Subcutaneous abdominal adipose tissue (tissue), 5 donors: ENCODE measurements around the gene FTCDNL1.

Experiments used
- H3K27ac ChIP-seq: one replicate; pipeline ENCODE4 v1.7.0; 2013; ENCODE audit warnings: low read depth, mild to moderate bottlenecking, inconsistent platforms, low read length, moderate library complexity
- H3K27me3 ChIP-seq, 5 donors: one replicate each; pipeline ENCODE4 v1.7.0; 2013; ENCODE audit warnings: low read length in 5 of 5, inconsistent platforms in 1 of 5; ENCODE audit not compliant: control insufficient read depth in 5 of 5, insufficient read depth in 4 of 5
- H3K36me3 ChIP-seq, 5 donors: one replicate each; pipeline ENCODE4 v1.7.0; 2013; ENCODE audit warnings: low read length in 5 of 5; ENCODE audit not compliant: control insufficient read depth in 5 of 5, insufficient read depth in 5 of 5
- H3K4me1 ChIP-seq, 5 donors: one replicate each; pipeline ENCODE4 v1.7.0; 2013; ENCODE audit warnings: low read length in 5 of 5, mild to moderate bottlenecking in 3 of 5, moderate library complexity in 1 of 5; ENCODE audit not compliant: control insufficient read depth in 5 of 5, insufficient read depth in 5 of 5
- H3K4me3 ChIP-seq, 5 donors: one replicate each; pipeline ENCODE4 v1.7.0; 2013; ENCODE audit warnings: low read length in 5 of 5, low read depth in 1 of 5
- H3K9ac ChIP-seq, 5 donors: one replicate each; pipeline ENCODE4 v1.7.0; 2013; ENCODE audit warnings: low read length in 5 of 5, mild to moderate bottlenecking in 4 of 5, moderate library complexity in 3 of 5
- H3K9me3 ChIP-seq, 5 donors: one replicate each; pipeline ENCODE4 v1.7.0; 2013; ENCODE audit warnings: low read length in 5 of 5; ENCODE audit not compliant: control insufficient read depth in 5 of 5
- donor health status: healthy.
- donor health status: healthy.
- donor health status: healthy.
- donor health status: healthy.
- donor health status: healthy.

Gene FTCDNL1

DNA sequence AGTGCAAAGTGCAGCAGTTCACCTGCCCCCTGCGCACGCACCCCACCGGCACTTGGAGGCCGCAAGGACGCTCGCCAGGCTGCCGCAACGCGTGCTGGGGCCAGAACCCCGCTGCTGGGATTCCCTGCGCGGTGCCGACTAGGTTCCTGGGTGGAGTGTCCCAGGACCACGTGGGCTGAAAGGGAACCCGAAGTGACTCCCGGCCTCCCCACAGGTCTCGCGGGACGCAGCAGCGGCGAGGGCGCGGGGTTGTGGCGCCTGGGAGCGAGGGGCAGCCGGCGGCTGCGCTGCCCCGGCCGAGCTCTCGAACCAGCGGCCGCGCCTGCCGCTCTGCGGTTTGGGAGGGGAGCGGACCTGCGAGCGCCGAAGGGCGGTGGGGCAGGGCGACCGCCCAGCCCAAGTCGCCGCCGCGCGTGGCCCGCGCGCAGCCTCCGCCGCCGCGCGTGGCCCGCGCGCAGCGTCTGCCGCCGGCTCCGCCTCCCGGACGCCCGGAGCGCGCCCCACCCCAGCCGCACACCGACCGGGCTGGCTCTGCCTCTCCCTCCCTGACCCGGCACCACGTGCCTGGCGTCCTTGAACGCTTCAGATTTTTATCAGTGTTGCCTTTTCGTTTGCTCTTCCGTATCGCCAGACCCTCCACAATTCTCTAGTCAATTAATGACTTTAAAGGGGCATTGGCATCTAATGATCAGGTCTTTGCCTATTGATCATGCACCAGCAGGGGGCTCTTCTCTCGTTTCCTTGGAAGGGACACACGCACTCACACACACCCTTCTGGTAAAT, at the start of gene FTCDNL1:
TSS of gene FTCDNL1 (minus strand) at position 475 of the 783 bp plus-strand sequence. CDS start 2,230 bp downstream, outside the sequence.
- Histone ChIP-seq H3K9ac (peak within 1 kb of the TSS in 4 of 5 donors; percentile 57 to 79 (median 68)), H3K27me3 (no peaks in the 10 kb centered on the region), H3K27ac (peak within 1 kb of the TSS; percentile 77), H3K4me3 (peak within 1 kb of the TSS; percentile 67 to 88 (median 78)), H3K36me3 (no peaks in the 10 kb centered on the region), H3K9me3 (no peaks in the 10 kb centered on the region), H3K4me1 (peaks cover 3 to 14% (median 6%) of the 10 kb centered on the region in 5 donors)

DNA sequence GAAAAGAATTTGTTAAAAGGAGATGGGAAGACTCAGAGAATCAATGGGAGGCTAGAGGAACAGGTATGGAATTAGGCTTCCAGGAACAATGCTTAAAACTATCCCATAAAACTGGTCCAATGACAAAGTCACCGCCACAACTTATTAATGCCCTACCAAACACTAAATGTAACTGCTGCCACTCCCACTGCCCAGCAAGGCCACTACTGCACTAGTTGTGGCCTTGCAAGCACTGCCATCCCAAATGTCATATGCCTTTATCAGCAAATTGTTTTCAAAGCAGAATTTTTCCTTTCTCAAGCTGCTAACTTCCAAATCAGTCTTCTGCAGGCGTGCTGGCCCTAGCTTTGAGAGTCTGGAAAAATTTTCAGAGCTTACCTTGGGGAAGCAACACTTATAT, 45.6 kb upstream of the FTCDNL1 start:
- H3K9ac ChIP-seq, result no peak overlapping the region
- H3K27ac ChIP-seq, result no peak overlapping the region
- no peaks in the 10 kb centered on the region for H3K4me1 ChIP-seq
- no peaks in the 10 kb centered on the region for H3K27me3 ChIP-seq
- no peaks in the 10 kb centered on the region for H3K9me3 ChIP-seq
- H3K36me3 ChIP-seq, result no peaks in the 10 kb centered on the region
- H3K4me3 ChIP-seq, result no peak overlapping the region

GRCh38 chr2:199895406-199895805, 44.4 kb upstream of the FTCDNL1 start:
- Histone ChIP-seq H3K27me3 (no peaks in the 10 kb centered on the region), H3K9me3 (no peaks in the 10 kb centered on the region), H3K27ac (no peak overlapping the region), H3K36me3 (no peaks in the 10 kb centered on the region), H3K9ac (no peak overlapping the region), H3K4me1 (no peaks in the 10 kb centered on the region), H3K4me3 (no peak overlapping the region)

- no peak overlapping the region for H3K9ac ChIP-seq
- no peaks in the 10 kb centered on the region for H3K36me3 ChIP-seq
- no peaks in the 10 kb centered on the region for H3K27me3 ChIP-seq
These were observed 32.7 kb upstream of the FTCDNL1 start for GRCh38 chr2:199883474-199884212.

DNA sequence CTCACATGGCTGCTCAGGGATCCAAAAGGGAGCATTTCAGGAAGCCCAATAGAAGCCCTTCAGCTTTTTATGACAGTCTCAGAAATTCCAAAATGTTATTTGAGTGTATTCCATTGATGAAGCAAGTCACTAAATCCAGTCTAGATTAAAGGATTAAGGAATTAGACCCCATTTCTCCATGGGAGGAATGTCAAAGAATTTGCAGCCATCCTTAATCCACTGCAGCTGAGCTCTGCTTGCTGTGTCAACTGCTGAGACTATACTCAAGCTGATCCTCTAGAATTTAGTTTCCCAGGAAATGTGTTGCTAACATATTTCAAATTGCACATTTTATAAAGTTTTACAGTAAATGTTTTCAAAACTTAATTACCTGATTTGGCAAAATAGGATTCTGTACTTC, 31.7 kb upstream of the FTCDNL1 start:
- Histone ChIP-seq H3K4me1 (no peaks in the 10 kb centered on the region), H3K9ac (no peak overlapping the region), H3K36me3 (no peaks in the 10 kb centered on the region), H3K27ac (no peak overlapping the region), H3K9me3 (peaks cover 0 to 4% (median 0%) of the 10 kb centered on the region in 5 donors), H3K4me3 (no peak overlapping the region), H3K27me3 (no peaks in the 10 kb centered on the region)

More at GRCh38 chr2:199883474-199884212, 32.7 kb upstream of the FTCDNL1 start:
- H3K4me3 ChIP-seq, result no peak overlapping the region
- no peak overlapping the region for H3K27ac ChIP-seq
- H3K9me3 ChIP-seq, result peaks cover 0 to under 1% (median 0%) of the 10 kb centered on the region in 5 donors
- H3K4me1 ChIP-seq, result no peaks in the 10 kb centered on the region

DNA sequence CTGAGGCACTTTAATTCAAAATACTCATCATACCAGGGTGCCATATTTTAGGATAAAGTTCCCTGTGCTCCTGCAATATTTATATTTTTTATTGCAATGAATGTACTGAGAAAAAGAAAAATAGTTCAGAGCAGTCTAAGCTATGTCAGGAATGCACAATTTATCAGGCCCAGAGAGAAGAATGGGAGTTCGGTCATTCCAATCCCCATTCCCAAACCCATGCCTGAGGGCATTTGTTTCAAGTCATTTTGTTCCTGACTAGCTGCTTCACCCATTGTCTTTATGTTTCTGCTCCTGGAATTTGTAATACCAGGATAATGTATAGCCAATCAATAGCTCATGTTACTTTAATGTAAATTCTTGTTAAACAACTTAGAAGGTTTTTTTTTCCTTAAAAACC, 24.4 kb upstream of the FTCDNL1 start:
- Histone ChIP-seq H3K4me3 (no peak overlapping the region), H3K9ac (no peak overlapping the region), H3K36me3 (no peaks in the 10 kb centered on the region), H3K27ac (no peak overlapping the region), H3K9me3 (peaks cover 2 to 12% (median 3%) of the 10 kb centered on the region in 5 donors), H3K4me1 (no peaks in the 10 kb centered on the region), H3K27me3 (no peaks in the 10 kb centered on the region)

GRCh38 chr2:199874209-199874608, 23.2 kb upstream of the FTCDNL1 start:
- no peak overlapping the region for H3K9ac ChIP-seq
- H3K27ac ChIP-seq, result no peak overlapping the region
- H3K4me3 ChIP-seq, result no peak overlapping the region
- H3K4me1 ChIP-seq, result no peaks in the 10 kb centered on the region
- H3K9me3 ChIP-seq, result peaks cover 2 to 12% (median 3%) of the 10 kb centered on the region in 5 donors
- no peaks in the 10 kb centered on the region for H3K27me3 ChIP-seq
- no peaks in the 10 kb centered on the region for H3K36me3 ChIP-seq

- Histone ChIP-seq H3K9ac (no peak overlapping the region), H3K36me3 (no peaks in the 10 kb centered on the region), H3K4me1 (no peaks in the 10 kb centered on the region), H3K9me3 (peaks cover 2 to 8% (median 3%) of the 10 kb centered on the region in 5 donors), H3K27me3 (no peaks in the 10 kb centered on the region), H3K4me3 (no peak overlapping the region), H3K27ac (no peak overlapping the region)
These were observed 19.6 kb upstream of the FTCDNL1 start for GRCh38 chr2:199870581-199870980.

GRCh38 chr2:199869653-199870052, 18.7 kb upstream of the FTCDNL1 start:
- Histone ChIP-seq H3K36me3 (no peaks in the 10 kb centered on the region), H3K9me3 (peaks cover 2 to 6% (median 3%) of the 10 kb centered on the region in 5 donors), H3K27ac (no peak overlapping the region), H3K27me3 (no peaks in the 10 kb centered on the region), H3K9ac (no peak overlapping the region), H3K4me3 (no peak overlapping the region), H3K4me1 (no peaks in the 10 kb centered on the region)

DNA sequence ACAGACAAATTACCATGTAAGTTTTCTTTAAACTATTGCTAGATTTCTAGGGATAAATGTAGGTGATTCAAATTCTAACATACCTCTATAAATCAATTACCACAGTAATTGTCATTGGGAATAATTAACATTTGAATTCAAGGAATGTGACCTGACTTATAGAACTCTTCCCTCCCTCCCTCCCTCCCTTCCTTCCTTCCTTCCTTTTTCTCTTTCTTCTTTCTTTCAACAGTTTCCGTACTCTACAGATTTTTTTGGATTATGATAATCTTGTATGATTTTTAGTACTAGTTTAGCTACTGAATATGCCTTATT, 18.2 kb upstream of the FTCDNL1 start:
- Histone ChIP-seq H3K4me3 (no peak overlapping the region), H3K36me3 (no peaks in the 10 kb centered on the region), H3K27ac (no peak overlapping the region), H3K4me1 (no peaks in the 10 kb centered on the region), H3K27me3 (no peaks in the 10 kb centered on the region), H3K9me3 (peaks cover 0 to 5% (median 2%) of the 10 kb centered on the region in 5 donors), H3K9ac (no peak overlapping the region)
